Chondrocyte (in vitro differentiated cells): Measurements from ENCODE around the gene RAG2. TPM values are rescaled to one million over a fixed set of nuclear protein-coding genes. Genes with fewer than 3 reads are reported as not detected.

Experiments
- DNase-seq: peaks from one replicate; pipeline ENCODE4 v3.0.0; 2021; ENCODE audit warnings: mixed read lengths, low spot score
- H3K27ac Mint-ChIP-seq: one replicate; pipeline ENCODE4 v1.8.0; 2021; ENCODE audit warnings: mild to moderate bottlenecking, moderate library complexity, mixed read lengths; ENCODE audit not compliant: unreplicated experiment
- H3K27me3 Mint-ChIP-seq: 2 replicates; pipeline ENCODE4 v1.8.0; 2021; ENCODE audit warnings: low read depth, mixed read lengths
- H3K36me3 Mint-ChIP-seq: 2 replicates; pipeline ENCODE4 v1.8.0; 2021; ENCODE audit warnings: low read depth, mixed read lengths
- H3K4me1 Mint-ChIP-seq: 2 replicates; pipeline ENCODE4 v1.8.0; 2021; ENCODE audit warnings: low read depth, mild to moderate bottlenecking, mixed read lengths
- H3K4me3 Mint-ChIP-seq: one replicate; pipeline ENCODE4 v1.8.0; 2021; ENCODE audit warnings: mild to moderate bottlenecking, moderate library complexity, mixed read lengths; ENCODE audit not compliant: unreplicated experiment
- H3K9me3 Mint-ChIP-seq: 2 replicates; pipeline ENCODE4 v1.8.0; 2021; ENCODE audit warnings: low read depth, mixed read lengths
- long read RNA-seq: library from polyadenylated mRNA; stranded (forward); transcript quantifications from one replicate; pipeline ENCODE4 v2.0.0, GENCODE V29; 2021
- total RNA-seq: library from RNA; stranded (reverse); gene quantifications from 3 replicates; pipeline ENCODE4 v1.2.1, GENCODE V29; 2021
- TF ChIP-seq, protein P1 (sequence below): fragments of 200-600 bp; sonication (generic); IDR thresholded peaks from 2 replicates; pipeline ENCODE4 v1.5.0; 2021; ENCODE audit warnings: antibody characterized with exemption, mild to moderate bottlenecking, moderate library complexity

The RAG2 gene
- not detected in 3 replicates for total RNA-seq
- long read RNA-seq: 0 reads

DNA sequence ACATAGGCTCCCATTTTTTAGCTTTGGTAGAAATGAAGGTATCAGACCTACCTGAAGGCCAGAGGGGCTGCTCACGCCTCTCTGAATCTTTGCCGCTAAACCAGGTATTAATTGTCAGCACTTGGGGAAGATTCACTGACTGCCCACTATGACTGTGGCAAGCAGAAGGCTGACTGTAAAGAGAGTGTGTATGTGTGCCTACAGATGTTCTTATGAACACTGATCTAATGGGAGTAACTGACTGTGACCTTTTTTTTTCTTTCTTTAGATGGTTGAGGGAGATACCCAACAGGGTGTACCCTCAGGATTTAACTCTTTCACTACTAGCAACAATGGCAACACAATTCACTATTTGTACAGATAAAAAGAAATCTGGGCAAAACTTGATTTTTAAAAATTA, at the start of gene RAG2:
Gene RAG2 (minus strand): TSS at position 186 of the 400 bp plus-strand sequence. CDS start 4,068 bp downstream, outside the sequence.
- H3K4me1 Mint-ChIP-seq: peaks cover 11% of the 10 kb centered on the region
- H3K36me3 Mint-ChIP-seq: no peaks in the 10 kb centered on the region
- TF ChIP-seq, protein P1, sequence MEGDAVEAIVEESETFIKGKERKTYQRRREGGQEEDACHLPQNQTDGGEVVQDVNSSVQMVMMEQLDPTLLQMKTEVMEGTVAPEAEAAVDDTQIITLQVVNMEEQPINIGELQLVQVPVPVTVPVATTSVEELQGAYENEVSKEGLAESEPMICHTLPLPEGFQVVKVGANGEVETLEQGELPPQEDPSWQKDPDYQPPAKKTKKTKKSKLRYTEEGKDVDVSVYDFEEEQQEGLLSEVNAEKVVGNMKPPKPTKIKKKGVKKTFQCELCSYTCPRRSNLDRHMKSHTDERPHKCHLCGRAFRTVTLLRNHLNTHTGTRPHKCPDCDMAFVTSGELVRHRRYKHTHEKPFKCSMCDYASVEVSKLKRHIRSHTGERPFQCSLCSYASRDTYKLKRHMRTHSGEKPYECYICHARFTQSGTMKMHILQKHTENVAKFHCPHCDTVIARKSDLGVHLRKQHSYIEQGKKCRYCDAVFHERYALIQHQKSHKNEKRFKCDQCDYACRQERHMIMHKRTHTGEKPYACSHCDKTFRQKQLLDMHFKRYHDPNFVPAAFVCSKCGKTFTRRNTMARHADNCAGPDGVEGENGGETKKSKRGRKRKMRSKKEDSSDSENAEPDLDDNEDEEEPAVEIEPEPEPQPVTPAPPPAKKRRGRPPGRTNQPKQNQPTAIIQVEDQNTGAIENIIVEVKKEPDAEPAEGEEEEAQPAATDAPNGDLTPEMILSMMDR: no peak
- H3K9me3 Mint-ChIP-seq: no peaks in the 10 kb centered on the region
- H3K4me3 Mint-ChIP-seq: no peak within 1 kb of the TSS
- no peaks in the 10 kb centered on the region for H3K27me3 Mint-ChIP-seq
- DNase-seq: no peak
- no peak within 1 kb of the TSS for H3K27ac Mint-ChIP-seq

DNA sequence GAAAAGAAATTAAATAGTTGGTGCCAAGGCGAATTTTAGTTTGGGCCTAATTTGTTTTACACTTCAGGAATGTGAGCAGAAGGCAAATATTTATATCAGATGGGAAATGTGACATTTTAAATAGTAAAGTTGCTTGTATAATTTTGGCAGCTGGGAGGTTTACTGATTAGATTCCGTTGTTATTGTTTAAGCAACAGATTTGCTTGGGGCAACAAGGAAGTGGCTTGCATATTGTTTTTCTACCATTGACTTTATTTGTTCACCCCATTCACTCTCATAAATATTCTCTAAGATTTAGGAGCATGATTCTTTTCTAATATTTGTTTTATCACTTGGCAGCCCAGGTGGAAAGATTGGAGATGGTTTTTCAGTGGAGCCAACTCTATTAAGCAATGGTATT, 40.5 kb upstream of the RAG2 start:
- H3K4me3 Mint-ChIP-seq: no peak overlapping the region
- peaks cover 9% of the 10 kb centered on the region for H3K9me3 Mint-ChIP-seq
- peaks cover 15% of the 10 kb centered on the region for H3K36me3 Mint-ChIP-seq
- H3K27ac Mint-ChIP-seq: no peak overlapping the region
- H3K4me1 Mint-ChIP-seq: no peaks in the 10 kb centered on the region
- no peak for DNase-seq
- no peaks in the 10 kb centered on the region for H3K27me3 Mint-ChIP-seq
- TF ChIP-seq, protein P1: no peak

DNA sequence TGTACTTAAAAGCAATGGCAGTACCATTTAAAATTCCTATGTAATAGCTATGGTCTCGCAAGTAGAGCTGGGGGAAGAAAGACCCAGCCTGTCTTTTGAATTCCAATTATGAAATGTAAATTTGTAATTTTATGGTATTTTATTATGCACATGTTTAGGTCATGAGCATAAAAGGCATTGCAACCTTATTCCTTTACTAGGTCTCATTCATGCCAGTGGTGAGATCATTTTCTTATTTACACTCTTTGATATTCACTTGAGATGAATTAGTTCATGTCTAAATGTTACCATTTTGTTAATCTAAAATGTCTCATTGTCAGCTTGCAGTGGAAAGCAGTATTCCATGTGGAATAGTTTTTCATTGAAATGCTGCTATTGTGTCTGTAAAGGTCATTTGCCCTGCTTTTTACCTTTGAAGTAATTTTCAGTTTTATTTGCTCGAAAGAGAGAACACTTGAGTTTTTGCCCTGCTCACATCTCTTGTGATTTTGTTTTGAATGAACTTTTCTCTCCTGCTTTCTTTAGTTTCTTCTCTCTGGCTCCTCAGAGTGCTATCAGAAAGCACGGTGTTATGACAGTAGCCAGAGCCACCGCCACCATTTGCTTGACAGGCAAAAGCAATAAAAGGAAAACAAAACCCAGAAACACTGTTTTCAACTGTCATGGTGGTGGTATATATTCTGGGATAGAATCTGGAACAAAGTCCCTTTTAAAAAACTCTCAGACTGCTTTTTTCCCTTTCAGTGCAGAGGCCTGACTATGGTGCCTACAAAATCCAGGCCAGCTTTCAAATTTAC, 37.2 kb upstream of the RAG2 start:
- no peak for DNase-seq
- Mint-ChIP-seq H3K27me3 (no peaks in the 10 kb centered on the region), H3K9me3 (no peaks in the 10 kb centered on the region), H3K36me3 (peaks cover 7% of the 10 kb centered on the region), H3K4me3 (no peak overlapping the region), H3K27ac (no peak overlapping the region), H3K4me1 (no peaks in the 10 kb centered on the region)
- TF ChIP-seq, protein P1: no peak

DNA sequence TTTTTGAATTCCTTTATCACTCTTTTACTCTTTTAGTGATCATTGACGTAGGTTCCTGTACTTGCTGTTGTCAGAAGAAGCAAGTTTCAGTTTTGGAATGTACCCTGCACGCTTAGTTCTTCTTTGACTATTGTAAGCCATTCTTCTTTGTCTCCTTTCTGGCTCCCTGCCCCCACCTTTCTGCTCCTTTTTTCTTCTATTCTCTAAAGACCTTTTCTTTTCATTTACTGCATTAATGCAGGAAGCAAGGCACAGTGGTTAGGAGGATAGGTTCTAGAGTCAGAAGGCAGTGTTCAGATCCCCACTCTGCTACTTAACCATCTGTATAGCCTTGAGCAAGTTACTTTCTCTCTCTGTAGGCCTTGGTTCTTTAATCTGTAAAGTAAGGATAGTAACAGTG, 33.7 kb upstream of the RAG2 start:
- H3K4me1 Mint-ChIP-seq: no peaks in the 10 kb centered on the region
- no peak overlapping the region for H3K27ac Mint-ChIP-seq
- H3K4me3 Mint-ChIP-seq: no peak overlapping the region
- peaks cover 5% of the 10 kb centered on the region for H3K36me3 Mint-ChIP-seq
- no peak for DNase-seq
- no peaks in the 10 kb centered on the region for H3K9me3 Mint-ChIP-seq
- H3K27me3 Mint-ChIP-seq: no peaks in the 10 kb centered on the region
- TF ChIP-seq, protein P1: no peak

DNA sequence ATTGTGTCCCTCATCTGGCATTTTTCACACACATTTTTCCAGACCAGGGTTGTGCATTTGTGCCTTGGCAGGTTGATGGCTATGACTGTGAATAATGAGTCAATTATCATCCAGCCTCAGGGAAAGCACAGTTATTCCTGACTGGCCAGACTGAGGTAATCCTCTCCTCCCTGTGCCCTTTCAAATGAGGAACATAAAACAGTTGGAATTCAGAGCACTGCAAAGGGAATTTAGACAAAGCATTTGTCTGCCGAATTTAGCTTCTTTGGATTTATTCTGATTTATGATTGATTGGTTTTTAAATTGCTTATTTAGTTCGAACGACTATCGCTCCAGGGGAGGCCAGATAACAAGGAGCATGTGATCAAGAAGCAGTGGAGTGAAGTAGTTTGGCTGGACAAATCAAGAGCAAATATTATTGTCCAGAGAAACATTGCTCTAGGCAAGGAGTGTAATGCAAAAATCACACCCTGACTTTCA, 30.8 kb upstream of the RAG2 start:
- Mint-ChIP-seq H3K27ac (no peak overlapping the region), H3K4me1 (no peaks in the 10 kb centered on the region), H3K27me3 (no peaks in the 10 kb centered on the region), H3K36me3 (peaks cover 1% of the 10 kb centered on the region), H3K9me3 (no peaks in the 10 kb centered on the region), H3K4me3 (no peak overlapping the region)
- TF ChIP-seq, protein P1: no peak
- no peak for DNase-seq
